ENCODE data around the gene UNC45B.
A peak's percentile ranks its signal among the peaks of the same experiment; 100 is the strongest.
"Not testable (repeated sequence)": the region's sequence is repeated elsewhere in the genome, so short reads cannot be mapped to it uniquely, and the experiment has no call there.

Gene UNC45B

GRCh38 chr17:35141681-35142466, 5.7 kb upstream of the UNC45B start, which contains the start of gene NLE1:
NLE1 (minus strand) TSS chr17:35142303; CDS start chr17:35142275, 28 bp downstream.
- DNase-seq (ENCODE audit: low read depth): peak; percentile 86
- H3K4me3 ChIP-seq (ENCODE audit: low read depth, low read length): peak within 1 kb of the TSS; percentile 77
- TF ChIP-seq CTCF (conservative IDR thresholded peaks at IDR 0.05; ENCODE audit: low read depth, low read length): peak; percentile 89

- H3K4me3 ChIP-seq (ENCODE audit: low read depth, low read length): peak overlapping the region; percentile 77
- TF ChIP-seq CTCF (conservative IDR thresholded peaks at IDR 0.05; ENCODE audit: low read depth, low read length): no peak
- no peak for DNase-seq (ENCODE audit: low read depth)
Measured at GRCh38 chr17:35142467-35142796, 5.2 kb upstream of the UNC45B start.

- no peak overlapping the region for H3K4me3 ChIP-seq (ENCODE audit: low read depth, low read length)
- TF ChIP-seq CTCF (conservative IDR thresholded peaks at IDR 0.05; ENCODE audit: low read depth, low read length): no peak
- no peak for DNase-seq (ENCODE audit: low read depth)
Measured at GRCh38 chr17:35144840-35145239, 2.8 kb upstream of the UNC45B start.

- no peak for DNase-seq (ENCODE audit: low read depth)
- H3K4me3 ChIP-seq (ENCODE audit: low read depth, low read length): no peak overlapping the region
- no peak for TF ChIP-seq CTCF (conservative IDR thresholded peaks at IDR 0.05; ENCODE audit: low read depth, low read length)
Measured at GRCh38 chr17:35146214-35146833, 1.3 kb upstream of the UNC45B start.

GRCh38 chr17:35148144-35148543, 527 bp downstream of the UNC45B start:
- TF ChIP-seq CTCF (conservative IDR thresholded peaks at IDR 0.05; ENCODE audit: low read depth, low read length): no peak
- no peak for DNase-seq (ENCODE audit: low read depth)
- H3K4me3 ChIP-seq (ENCODE audit: low read depth, low read length): no peak overlapping the region

- no peak for TF ChIP-seq CTCF (conservative IDR thresholded peaks at IDR 0.05; ENCODE audit: low read depth, low read length)
- H3K4me3 ChIP-seq (ENCODE audit: low read depth, low read length): no peak overlapping the region
- DNase-seq (ENCODE audit: low read depth): no peak
Measured at GRCh38 chr17:35149941-35150340, 2.3 kb downstream of the UNC45B start.

- DNase-seq (ENCODE audit: low read depth); H3K4me3 ChIP-seq (ENCODE audit: low read depth, low read length): not testable (repeated sequence)
Measured at GRCh38 chr17:35151080-35151479, 3.5 kb downstream of the UNC45B start.
